ENCODE measurements around the gene GET4. TPM values are rescaled to one million over a fixed set of nuclear protein-coding genes. Genes with fewer than 3 reads are reported as not detected.

GET4 gene
- polyA plus RNA-seq, 1 donor, result 46.7 TPM

- DNase-seq (ENCODE audit: low read depth), result no peak
Measured at GRCh38 chr7:886626-887487, 10.5 kb downstream of the GET4 start.

- DNase-seq (ENCODE audit: low read depth), result no peak
Measured at GRCh38 chr7:887488-887820, 11.1 kb downstream of the GET4 start.

GRCh38 chr7:888081-889024 lies 12.0 kb downstream of the GET4 start:
- no peak for DNase-seq (ENCODE audit: low read depth)

GRCh38 chr7:889025-889390 lies 12.7 kb downstream of the GET4 start:
- no peak for DNase-seq (ENCODE audit: low read depth)

GRCh38 chr7:889391-889790 lies 13.0 kb downstream of the GET4 start:
- no peak for DNase-seq (ENCODE audit: low read depth)

GRCh38 chr7:890868-891267 lies 14.5 kb downstream of the GET4 start:
- no peak for DNase-seq (ENCODE audit: low read depth)

GRCh38 chr7:891291-891690 lies 14.9 kb downstream of the GET4 start:
- DNase-seq (ENCODE audit: low read depth), result no peak

- DNase-seq (ENCODE audit: low read depth), result no peak
Measured at GRCh38 chr7:891805-892204, 15.5 kb downstream of the GET4 start.

- DNase-seq (ENCODE audit: low read depth), result no peak
Measured at GRCh38 chr7:892648-893593, 16.6 kb downstream of the GET4 start.

GRCh38 chr7:893686-894085 lies 17.3 kb downstream of the GET4 start:
- no peak for DNase-seq (ENCODE audit: low read depth)

- DNase-seq (ENCODE audit: low read depth), result no peak
Measured at GRCh38 chr7:894164-894867, 18.0 kb downstream of the GET4 start.

GRCh38 chr7:894927-895450 lies 18.6 kb downstream of the GET4 start:
- no peak for DNase-seq (ENCODE audit: low read depth)

- DNase-seq (ENCODE audit: low read depth), result no peak
Measured at GRCh38 chr7:895451-896052, 19.2 kb downstream of the GET4 start.

GRCh38 chr7:896346-897075 lies 20.2 kb downstream of the GET4 start:
- no peak for DNase-seq (ENCODE audit: low read depth)

GRCh38 chr7:897086-897485 lies 20.7 kb downstream of the GET4 start:
- DNase-seq (ENCODE audit: low read depth), result no peak

- no peak for DNase-seq (ENCODE audit: low read depth)
Measured at GRCh38 chr7:897771-898376, 21.5 kb downstream of the GET4 start.

- DNase-seq (ENCODE audit: low read depth), result no peak
Measured at GRCh38 chr7:898460-898854, 22.1 kb downstream of the GET4 start.

- no peak for DNase-seq (ENCODE audit: low read depth)
Measured at GRCh38 chr7:898855-899681, 22.7 kb downstream of the GET4 start.

Measured in forelimb muscle (tissue), 1 donor.